GM19455 (cell line): Measurements from ENCODE around the gene EPM2AIP1.
"Not testable (repeated sequence)": the region's sequence is repeated elsewhere in the genome, so short reads cannot be mapped to it uniquely, and the experiment has no call there.

Experiments
- ATAC-seq: cut with Tn5 transposase; IDR thresholded peaks from one replicate; pipeline ENCODE4 v1.9.1; 2021; ENCODE audit not compliant: unreplicated experiment

EPM2AIP1 gene

DNA sequence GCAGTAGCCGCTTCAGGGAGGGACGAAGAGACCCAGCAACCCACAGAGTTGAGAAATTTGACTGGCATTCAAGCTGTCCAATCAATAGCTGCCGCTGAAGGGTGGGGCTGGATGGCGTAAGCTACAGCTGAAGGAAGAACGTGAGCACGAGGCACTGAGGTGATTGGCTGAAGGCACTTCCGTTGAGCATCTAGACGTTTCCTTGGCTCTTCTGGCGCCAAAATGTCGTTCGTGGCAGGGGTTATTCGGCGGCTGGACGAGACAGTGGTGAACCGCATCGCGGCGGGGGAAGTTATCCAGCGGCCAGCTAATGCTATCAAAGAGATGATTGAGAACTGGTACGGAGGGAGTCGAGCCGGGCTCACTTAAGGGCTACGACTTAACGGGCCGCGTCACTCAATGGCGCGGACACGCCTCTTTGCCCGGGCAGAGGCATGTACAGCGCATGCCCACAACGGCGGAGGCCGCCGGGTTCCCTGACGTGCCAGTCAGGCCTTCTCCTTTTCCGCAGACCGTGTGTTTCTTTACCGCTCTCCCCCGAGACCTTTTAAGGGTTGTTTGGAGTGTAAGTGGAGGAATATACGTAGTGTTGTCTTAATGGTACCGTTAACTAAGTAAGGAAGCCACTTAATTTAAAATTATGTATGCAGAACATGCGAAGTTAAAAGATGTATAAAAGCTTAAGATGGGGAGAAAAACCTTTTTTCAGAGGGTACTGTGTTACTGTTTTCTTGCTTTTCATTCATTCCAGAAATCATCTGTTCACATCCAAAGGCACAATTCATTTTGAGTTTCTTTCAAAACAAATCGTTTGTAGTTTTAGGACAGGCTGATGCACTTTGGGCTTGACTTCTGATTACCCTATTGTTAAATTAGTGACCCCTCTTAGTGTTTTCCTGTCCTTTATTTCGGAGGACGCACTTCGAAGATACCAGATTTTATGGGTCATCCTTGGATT is 674 bp upstream of the EPM2AIP1 start, which contains the start of gene MLH1:
TSS of gene MLH1 (plus strand) at position 193 of the 958 bp plus-strand sequence. CDS start at position 223, 30 bp downstream.
- ATAC-seq: peak; percentile 93

DNA sequence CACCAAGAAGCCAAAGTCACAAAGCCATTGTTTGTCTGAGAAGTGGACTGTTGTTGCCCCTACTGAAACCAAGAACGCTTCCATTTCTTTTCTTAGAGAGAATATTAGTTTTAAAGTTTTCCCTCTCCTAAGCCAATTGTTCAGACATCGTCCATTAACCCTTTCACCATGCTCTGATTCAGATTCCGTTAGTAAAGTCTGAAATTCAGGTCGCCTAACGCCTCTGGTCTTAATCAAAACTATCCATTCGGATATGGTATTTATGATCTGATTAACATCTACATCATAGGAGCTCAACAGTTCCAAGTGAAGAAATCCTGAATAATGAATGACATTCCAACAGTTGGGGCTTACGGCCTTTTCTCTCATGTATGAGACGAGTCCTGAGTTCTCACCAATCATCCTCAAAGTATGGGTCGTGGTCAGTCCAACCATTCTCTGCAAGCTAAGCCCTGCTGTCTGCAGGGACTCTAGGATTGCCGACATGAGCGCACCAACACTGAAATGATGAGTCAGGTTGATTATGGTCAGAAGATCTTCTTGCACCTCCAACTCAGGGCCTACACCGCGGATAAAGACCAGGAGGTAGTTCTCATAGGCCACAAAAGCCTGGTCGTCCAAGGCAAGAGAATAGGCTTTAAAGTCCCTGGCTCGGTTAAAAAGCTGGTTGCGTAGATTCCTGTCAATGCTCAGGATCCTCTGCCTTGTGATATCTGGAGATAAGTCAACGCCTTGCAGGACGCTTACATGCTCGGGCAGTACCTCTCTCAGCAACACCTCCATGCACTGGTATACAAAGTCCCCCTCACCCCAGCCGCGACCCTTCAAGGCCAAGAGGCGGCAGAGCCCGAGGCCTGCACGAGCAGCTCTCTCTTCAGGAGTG is 767 bp downstream of the EPM2AIP1 start:
- no peak for ATAC-seq

DNA sequence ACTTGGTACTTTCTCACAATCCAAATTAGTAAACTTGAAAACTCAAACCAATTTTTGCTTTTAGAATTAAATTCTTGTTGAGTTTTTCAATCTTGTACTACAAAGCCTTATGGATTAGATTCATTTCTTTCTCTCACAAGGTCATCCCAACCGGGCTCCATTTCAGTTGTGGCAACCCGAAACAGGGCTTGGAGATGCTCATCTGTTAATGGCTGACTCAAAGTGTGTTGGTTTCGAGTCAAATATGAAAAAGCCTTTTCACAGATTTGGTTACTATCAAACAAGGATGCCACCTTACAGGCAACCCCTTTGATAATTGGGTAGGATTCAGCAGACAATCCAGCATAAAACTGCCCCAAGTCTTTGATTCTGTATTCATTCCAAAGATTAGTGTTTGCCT is 1.8 kb downstream of the EPM2AIP1 start:
- no peak for ATAC-seq

DNA sequence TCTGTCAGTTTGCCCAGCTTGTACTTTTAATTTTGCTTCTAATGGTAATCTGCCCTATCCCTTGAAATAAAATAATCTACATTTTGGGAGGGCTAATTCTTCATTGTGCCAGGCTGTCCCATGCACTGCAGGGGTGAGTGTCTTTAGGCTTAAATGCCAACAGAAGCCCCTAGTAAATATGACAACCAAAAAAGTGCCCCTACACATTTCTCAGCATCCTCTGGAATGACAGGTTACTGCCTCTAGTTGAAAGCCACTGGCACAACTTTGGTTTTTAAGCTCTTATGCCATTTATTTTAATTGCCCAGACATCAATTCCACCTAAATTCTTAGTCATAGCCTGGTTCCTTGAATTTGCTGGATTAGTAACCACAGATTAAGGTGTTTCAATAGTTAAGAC is 3.4 kb downstream of the EPM2AIP1 start:
- no peak for ATAC-seq

DNA sequence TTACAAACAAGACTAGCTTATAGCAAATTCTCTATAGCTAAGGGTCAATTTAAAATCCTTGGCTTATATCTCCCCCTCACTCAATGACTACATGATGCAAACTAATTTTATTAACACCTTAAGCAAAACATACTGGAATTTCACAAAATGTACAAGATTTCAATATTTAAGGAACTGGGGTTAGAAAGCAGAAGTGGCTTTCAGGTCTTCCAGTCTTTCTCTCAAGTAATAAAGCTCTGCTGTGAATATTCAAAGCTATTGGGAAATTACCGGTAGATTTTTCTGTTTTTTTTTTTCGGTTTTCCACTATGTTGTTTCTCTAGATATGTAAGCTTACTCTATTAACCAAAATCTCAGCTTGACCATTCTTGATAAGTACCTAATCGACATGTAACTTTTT is 3.9 kb downstream of the EPM2AIP1 start:
- no peak for ATAC-seq

DNA sequence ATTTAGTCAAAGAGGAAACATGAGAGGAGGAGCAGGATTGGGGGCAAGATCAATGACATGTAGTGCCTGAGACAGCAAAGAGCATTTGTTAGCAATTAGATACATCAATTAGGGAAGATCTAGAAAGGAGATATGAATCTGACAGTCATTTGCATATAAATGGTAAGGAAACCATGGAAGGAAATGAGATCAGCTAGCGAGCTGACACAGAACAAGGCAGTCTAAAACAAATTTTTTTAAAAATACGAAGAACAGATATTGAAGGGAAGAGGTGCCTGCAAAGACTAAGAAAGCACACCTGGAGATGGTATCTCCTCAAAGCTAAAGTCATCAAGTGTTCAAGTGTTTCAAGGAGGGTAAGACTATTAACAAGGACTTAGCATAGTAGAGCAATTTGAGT is 4.6 kb downstream of the EPM2AIP1 start:
- no peak for ATAC-seq

DNA sequence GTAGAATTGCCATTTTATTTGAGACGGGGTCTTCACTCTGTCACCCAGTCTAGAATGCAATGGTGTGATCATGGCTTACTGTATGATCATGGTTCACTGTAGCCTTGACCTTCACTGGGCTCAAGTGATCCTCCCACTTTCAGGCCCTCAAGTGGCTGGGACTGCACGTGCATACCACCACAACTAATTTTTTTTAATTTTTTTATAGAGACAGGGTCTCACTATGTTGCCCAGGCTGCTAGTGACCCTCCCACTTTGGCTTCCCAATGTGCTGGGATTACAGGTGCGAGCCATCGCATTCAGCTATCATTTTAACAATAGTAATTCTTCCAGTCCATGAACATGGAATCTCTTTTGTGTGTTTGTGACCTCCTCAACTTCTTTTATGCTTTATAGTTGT is 11.9 kb downstream of the EPM2AIP1 start:
- ATAC-seq: no peak

DNA sequence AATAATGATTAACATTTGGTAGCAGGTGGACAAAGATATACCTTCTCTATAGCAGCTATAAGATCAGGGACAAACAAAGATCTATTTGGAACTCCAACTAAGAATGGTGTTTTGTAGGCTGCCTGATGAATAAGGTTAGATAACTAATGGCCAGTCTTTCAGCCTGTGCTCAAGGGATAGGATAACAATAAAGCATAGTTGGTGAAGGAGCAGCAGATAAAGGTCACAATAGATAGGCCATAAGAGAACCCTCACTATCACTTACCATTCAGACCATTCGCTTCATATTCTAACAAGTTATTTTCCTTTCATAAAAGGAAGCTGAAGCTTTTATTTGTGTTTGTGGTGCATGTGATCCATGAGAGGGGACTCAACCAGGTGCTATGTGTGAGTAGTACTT is 19.8 kb downstream of the EPM2AIP1 start:
- no peak for ATAC-seq

DNA sequence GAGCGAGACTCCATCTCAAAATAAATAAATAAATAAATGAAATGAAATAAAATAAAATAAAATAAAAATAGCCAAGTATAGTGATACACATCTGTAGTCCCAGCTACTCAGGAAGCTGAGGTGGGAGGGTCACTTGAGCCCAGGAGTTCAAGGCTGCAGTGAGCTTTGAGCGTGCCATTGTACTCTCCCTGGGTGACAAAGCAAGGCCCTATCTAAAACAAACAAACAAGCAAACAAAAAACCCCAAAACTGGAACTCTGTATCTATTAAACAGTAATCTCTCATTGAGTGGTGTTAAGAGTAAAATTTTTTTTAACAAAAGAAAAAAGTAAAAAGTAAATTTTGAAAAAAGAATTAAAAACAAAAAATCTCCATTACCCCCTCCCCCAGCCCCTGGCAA is 20.8 kb downstream of the EPM2AIP1 start:
- ATAC-seq: no peak

DNA sequence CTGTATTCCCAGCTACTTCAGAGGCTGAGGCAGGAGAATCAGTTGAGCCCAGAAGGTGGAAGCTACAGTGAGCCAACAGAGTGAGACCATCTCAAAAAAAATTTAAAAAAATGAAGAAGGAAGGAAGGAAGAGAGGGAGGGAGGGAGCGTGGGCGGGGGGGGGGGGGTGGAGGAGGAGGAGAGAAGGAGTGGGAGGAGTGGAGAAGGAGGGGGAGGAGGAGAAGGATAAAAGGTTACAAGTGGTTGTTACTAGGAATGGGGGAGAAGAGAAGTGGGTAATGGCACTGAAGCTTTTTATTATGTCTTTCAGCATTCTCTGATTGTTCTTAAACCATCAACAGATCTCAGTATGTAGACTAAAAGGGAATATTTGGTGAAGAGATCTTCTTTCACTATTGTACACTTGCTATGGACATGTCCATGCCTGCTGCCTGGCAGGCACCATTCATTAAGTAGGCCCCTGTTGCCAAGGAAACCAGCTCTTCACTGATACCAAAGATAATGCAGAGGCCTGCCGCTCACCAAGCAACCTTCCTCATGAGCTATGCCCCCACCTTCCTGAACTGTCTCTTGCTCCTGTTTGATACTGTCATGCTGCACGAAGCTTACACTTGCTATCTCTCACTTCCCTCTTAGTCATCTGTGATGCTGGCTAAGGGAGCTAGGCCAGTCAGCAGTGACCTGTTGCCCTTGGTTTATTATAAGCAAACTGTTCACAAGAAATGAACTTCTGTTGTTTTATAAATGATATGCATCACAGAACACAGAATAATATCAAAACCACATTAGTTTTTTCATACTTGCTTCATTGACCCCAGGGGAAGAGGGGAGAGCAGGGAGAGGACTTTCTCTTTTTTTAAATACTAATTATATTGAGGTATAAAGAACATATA is 23.1 kb downstream of the EPM2AIP1 start:
- ATAC-seq: peak; percentile 97

DNA sequence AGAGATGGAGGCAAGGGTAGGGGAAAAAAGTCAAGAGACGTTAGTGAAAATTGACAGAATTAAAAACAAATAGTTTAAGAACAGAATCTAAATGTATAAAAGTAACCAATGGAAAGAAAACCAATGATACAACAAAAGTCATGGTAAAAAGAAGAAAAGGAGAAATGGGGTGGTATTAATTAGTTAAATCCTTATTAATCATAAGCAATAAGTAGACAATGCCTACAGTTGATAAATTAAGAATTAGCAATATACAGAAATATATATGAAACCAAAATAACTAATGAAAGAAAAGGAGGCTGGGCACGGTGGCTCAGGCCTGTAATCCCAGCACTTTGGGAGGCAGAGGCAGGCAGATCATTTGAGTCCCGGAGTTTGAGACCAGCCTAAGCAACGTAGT is 23.8 kb downstream of the EPM2AIP1 start:
- no peak for ATAC-seq

DNA sequence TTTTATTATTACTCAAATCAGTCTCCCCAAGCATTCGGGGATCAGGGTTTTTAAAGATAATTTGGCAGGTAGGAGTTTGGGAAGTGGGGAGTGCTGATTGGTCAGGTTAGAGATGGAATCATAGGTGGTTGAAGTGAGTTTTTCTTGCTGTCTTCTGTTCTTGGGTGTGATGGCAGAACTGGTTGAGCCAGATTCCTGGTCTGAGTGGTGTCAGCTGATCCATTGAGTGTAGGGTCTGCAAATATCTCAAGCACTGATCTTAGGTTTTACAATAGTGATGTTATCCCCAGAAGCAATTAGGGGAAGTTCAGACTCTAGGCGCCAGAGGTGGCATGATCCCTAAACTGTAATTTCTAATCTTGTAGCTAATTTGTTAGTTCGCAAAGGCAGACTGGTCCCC is 27.5 kb downstream of the EPM2AIP1 start:
- ATAC-seq: no peak

DNA sequence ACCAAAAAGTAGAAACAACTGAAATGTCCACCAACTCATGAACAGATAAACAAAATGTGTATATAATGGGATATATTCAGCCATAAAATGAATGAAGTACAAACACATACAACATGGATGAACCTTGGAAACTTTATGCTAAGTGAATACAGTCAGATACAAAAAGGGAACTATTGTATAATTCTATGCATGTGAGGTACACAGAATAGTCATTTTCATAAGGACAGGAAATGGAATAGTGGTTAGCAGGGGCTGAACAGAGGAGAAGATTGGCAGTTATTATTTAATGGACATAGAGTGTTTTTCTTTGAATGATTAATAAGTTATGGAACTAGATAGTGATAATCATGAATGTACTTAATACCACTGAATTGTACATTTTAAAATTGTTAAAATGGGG is 28.1 kb downstream of the EPM2AIP1 start:
- no peak for ATAC-seq

DNA sequence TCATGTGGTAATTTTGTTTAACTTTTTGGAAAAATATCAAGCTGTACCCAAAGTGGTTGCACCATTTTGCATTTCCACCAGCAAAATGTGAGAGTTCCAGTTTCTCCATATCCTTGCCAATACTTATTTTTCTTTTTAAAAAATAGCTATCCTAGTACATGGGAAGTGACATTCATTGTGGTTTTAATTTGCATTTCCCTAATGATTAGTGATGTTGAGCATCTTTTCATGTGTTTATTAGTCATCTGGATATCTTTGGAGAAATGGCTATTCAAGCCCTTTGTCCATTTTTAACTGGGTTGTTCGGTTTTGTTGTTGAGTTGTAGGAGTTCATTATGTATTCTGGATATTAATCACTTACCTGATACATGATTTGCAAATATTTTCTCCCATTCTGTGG is 28.6 kb downstream of the EPM2AIP1 start:
- no peak for ATAC-seq

DNA sequence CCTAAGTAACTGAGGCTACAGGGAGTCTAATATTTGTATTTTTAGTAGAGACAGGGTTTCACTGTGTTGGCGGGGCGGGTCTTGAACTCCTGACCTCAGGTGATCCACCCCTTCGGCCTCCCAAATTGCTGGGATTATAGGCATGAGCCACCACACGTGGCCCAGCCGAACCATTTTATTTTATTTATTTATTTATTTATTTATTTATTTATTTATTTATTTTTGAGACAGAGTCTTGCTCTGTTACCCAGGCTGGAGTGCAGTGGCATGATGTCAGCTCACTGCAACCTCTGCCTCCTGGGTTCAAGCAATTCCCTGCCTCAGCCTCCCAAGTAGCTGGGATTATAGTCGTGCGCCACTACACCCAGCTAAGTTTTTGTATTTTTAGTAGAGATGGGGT is 29.9 kb downstream of the EPM2AIP1 start:
- not testable (repeated sequence) for ATAC-seq

DNA sequence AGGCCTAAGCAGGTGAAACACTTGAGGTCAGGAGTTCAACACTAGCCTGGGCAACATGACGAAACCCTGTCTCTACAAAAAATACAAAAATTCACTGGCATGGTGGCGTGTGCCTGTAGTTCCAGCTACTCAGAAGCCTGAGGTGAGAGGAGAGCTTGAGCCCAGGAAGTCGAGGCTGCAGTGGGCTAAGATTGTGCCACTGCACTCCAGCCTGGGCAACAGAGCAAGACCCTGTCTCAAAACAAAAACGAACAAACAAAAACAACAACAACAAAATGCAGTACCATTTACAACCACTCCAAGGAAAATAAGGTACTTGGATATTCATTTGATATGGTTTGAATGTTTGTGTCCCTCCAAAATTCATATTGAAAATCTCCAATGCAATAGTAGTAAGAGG is 32.4 kb downstream of the EPM2AIP1 start:
- no peak for ATAC-seq

DNA sequence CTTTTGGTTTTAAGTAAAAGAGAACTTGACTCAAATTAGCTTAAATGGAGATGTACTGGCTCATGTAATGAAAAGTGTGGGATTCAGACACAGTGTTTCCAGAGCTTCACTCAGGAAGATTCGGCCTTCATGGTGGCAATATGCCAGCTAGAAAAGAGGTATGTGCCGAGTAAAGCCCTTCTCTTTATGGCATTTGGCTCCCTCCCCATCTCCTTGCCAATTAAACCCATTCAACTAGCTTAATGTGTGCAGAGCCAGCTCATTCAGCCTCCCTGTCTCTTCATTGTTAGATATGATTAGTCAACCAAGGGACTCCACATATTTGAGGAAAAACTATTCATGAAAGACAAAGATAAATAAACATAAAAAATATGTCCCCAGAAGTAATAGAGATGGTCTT is 33.1 kb downstream of the EPM2AIP1 start:
- ATAC-seq: no peak

DNA sequence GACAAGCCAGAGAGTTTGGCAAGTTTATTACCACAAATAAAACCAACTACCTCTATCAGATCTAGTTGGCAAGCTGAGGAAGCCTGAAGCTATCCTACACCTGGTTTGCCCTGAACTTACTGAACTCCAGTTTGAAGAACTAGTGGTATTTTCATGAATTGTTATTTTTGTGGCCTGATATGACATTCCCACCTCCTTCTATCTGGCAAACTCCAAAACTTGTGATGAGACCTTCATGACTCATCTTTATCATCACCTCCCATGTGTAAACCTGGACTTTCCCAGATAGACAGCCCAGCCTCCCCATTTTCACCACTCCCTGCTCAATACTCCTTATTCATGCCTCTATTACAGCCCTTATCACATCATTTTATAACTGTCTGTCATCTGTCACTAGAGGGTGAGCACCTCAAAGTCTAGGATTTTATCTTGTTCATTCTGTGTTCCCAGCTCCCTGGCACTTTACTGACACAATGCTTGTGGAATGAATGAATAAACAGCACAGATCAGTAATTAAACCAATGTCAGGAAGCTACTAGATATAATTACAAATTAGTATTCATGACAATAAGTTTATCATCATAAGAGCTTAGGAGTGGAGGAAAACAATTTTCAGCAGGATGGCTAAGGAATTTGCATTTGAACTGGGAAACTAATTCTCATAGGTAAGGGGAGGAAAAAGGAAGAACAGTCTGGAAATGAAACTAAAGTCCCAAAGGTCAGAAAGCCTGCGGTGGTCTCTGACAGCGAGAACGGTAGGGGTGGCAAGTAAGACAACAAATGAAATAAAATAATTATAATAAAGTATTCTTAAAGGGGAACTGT is 34.9 kb downstream of the EPM2AIP1 start:
- ATAC-seq: no peak

DNA sequence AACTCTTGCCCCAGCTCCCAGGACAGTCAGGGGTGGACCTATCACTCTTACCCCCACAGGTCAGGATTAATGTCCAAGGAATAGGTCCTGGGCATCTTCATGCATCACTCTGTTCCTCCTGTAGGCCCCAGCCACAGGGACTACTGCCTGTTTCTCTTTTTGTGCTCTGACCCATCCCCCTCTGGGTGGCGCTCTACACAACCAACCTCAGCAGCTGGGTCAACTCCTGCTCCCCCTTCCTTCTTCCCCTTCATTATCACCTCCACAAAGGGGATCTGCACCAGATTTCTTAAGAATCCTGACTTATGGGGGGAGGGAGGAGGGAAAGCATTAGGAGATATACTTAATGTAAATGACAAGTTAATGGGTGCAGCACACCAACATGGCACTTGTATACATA is 35.9 kb downstream of the EPM2AIP1 start:
- no peak for ATAC-seq

DNA sequence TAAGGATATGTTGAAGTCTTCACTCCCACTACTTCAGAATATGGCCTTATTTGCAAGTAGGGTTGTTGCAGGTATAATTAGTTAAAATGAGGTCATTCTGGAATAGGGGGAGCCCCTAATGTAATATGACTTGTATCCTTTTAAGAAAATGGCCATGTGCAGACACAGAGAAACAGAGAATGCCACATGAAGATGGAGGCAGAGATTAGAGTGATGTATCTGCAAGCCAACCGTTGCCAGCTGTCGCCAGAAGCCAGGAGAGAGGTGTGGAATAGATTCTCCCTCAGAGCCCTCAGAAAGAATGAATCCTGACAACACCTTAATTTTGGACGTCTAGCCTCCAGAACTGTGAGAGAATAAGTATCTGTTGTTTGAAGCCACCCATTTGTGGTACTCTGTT is 36.8 kb downstream of the EPM2AIP1 start:
- no peak for ATAC-seq
